ENCODE results near the gene SLC25A29.

GRCh38 chr14:100345711-100346110, 39.5 kb upstream of the SLC25A29 start:
- no peak for TF ChIP-seq CTCF (conservative IDR thresholded peaks at IDR 0.05; ENCODE audit: low read depth, low read length)
- no peak for TF ChIP-seq RCOR1 (IDR thresholded peaks at IDR 0.05; ENCODE audit: insufficient replicate concordance, low read length)

Measured in IMR-90 (cell line).